Gastrocnemius medialis (tissue), 4 donors: ENCODE data around the gene FAM162A. TPM values are rescaled to one million over a fixed set of nuclear protein-coding genes. Genes with fewer than 3 reads are reported as not detected.

ENCODE experiments used
- ATAC-seq, 2 donors: fragments of 150-250 bp; one replicate each; pipeline ENCODE4 v1.9.1; 2016
- DNase-seq, 2 donors: peaks; one replicate each; pipeline ENCODE4 v3.0.0-alpha.2; 2019
- H3K27ac ChIP-seq, 4 donors: fragments of 200-600 bp; sonication (generic); 1 replicate in 1 of 4; 2 replicates in 3 of 4; pipeline ENCODE4 v1.5.1; 2016 to 2018; ENCODE audit warnings: mild to moderate bottlenecking in 2 of 4, moderate library complexity in 1 of 4
- H3K27me3 ChIP-seq, 3 donors: fragments of 200-600 bp; sonication (generic) in 2 of 3; 1 replicate in 1 of 3; 2 replicates in 2 of 3; pipeline versions ENCODE4 v1.5.1 to v1.6.0; 2016 to 2019; ENCODE audit warnings: mild to moderate bottlenecking in 1 of 3, moderate library complexity in 1 of 3
- H3K36me3 ChIP-seq, 2 donors: fragments of 200-600 bp; sonication (generic) in 1 of 2; one replicate each; pipeline ENCODE4 v1.5.1; 2017 to 2018
- H3K4me1 ChIP-seq, 2 donors: fragments of 200-600 bp; sonication (generic) in 1 of 2; one replicate each; pipeline ENCODE4 v1.5.1; 2016 to 2017; ENCODE audit warnings: mild to moderate bottlenecking in 2 of 2
- H3K4me3 ChIP-seq, 4 donors: fragments of 200-600 bp; sonication (generic) in 3 of 4; 1 replicate in 1 of 4; 2 replicates in 3 of 4; pipeline ENCODE4 v1.5.1; 2016 to 2019; ENCODE audit warnings: mild to moderate bottlenecking in 2 of 4
- H3K9me3 ChIP-seq, 3 donors: fragments of 200-600 bp; sonication (generic) in 2 of 3; 1 replicate in 1 of 3; 2 replicates in 2 of 3; pipeline ENCODE4 v1.5.1; 2016 to 2019
- CTCF ChIP-seq, 5 experiments: fragments of 450-650 bp in 3 of 5; fragments of 200-600 bp in 2 of 5; sonication (generic) in 2 of 5; IDR thresholded peaks in 4 of 5; conservative IDR thresholded peaks in 1 of 5; 1 replicate in 4 of 5; 2 replicates in 1 of 5; pipeline ENCODE4 v1.5.1; 2016 to 2019; ENCODE audit warnings: antibody characterized with exemption in 5 of 5, mild to moderate bottlenecking in 3 of 5, moderate library complexity in 3 of 5
- POLR2A ChIP-seq, 2 donors: fragments of 450-650 bp; IDR thresholded peaks; one replicate each; pipeline ENCODE4 v1.6.1; 2017; ENCODE audit warnings: antibody characterized with exemption in 2 of 2, mild to moderate bottlenecking in 2 of 2, moderate library complexity in 2 of 2
- in situ Hi-C, 4 donors: fragments of 200-750 bp; cut with MboI; loops; one replicate each; pipeline versions ENCODE4 v1.15.0 to v1.8.0; 2017; ENCODE audit warnings: low sequenced_read_pairs in 4 of 4
- intact Hi-C: fragments of 100-400 bp; cut with DNase I; formaldehyde crosslinking; loops from one replicate; pipeline ENCODE4 v1.15.1; 2023; ENCODE audit warnings: low total_unique reads
- total RNA-seq, 4 donors: library from RNA; depleted of rRNA; stranded (reverse); fragments of >200 nt; gene quantifications; one replicate each; pipeline versions ENCODE4 v1.1.0 to v1.2.3, GENCODE V29; 2016

The FAM162A gene
- total RNA-seq, 4 donors from 2014 or later = 18.8 to 52.4 (median 43.3) TPM

GRCh38 chr3:122421101-122421500 is 37.1 kb downstream of the FAM162A start:
- in situ Hi-C loops = no loop called here
- H3K9me3 ChIP-seq = no peaks in the 10 kb centered on the region
- DNase-seq (no peak), ATAC-seq (no peak)
- peak overlapping the region in 1 of 4 donors; percentile 31 for H3K27ac ChIP-seq
- TF ChIP-seq CTCF (IDR thresholded peaks at IDR 0.05 in 4 of 5, conservative IDR thresholded peaks at IDR 0.05 in 1 of 5) (no peak), POLR2A (IDR thresholded peaks at IDR 0.05) (no peak)
- intact Hi-C loops = loop anchor here (5.0 kb wide), 1 partner anchor 46 kb away; no protein-coding TSS in a partner anchor
- H3K4me3 ChIP-seq = no peak overlapping the region
- peaks cover 0 to 14% of the 10 kb centered on the region in 2 donors for H3K36me3 ChIP-seq
- H3K27me3 ChIP-seq = no peaks in the 10 kb centered on the region
- H3K4me1 ChIP-seq = peaks cover 12 to 14% of the 10 kb centered on the region in 2 donors

- in situ Hi-C loops (no loop called here), intact Hi-C loops (loop anchor here (5.0 kb wide), 1 partner anchor 45 kb away; no protein-coding TSS in a partner anchor)
- no peak for DNase-seq
- Histone ChIP-seq H3K4me1 (peaks cover 10 to 12% of the 10 kb centered on the region in 2 donors), H3K4me3 (no peak overlapping the region), H3K27me3 (no peaks in the 10 kb centered on the region), H3K27ac (no peak overlapping the region), H3K36me3 (peaks cover 0 to 22% of the 10 kb centered on the region in 2 donors), H3K9me3 (no peaks in the 10 kb centered on the region)
- no peak for TF ChIP-seq CTCF (IDR thresholded peaks at IDR 0.05 in 4 of 5, conservative IDR thresholded peaks at IDR 0.05 in 1 of 5)
- TF ChIP-seq POLR2A (IDR thresholded peaks at IDR 0.05) = no peak
- no peak for ATAC-seq
Observed at GRCh38 chr3:122421836-122422235, 37.9 kb downstream of the FAM162A start.

GRCh38 chr3:122427857-122428471 is 44.0 kb downstream of the FAM162A start:
- TF ChIP-seq POLR2A (IDR thresholded peaks at IDR 0.05) (no peak), CTCF (IDR thresholded peaks at IDR 0.05 in 4 of 5, conservative IDR thresholded peaks at IDR 0.05 in 1 of 5) (no peak)
- Histone ChIP-seq H3K27me3 (no peaks in the 10 kb centered on the region), H3K27ac (no peak overlapping the region), H3K4me3 (no peak overlapping the region), H3K4me1 (no peaks in the 10 kb centered on the region), H3K9me3 (no peaks in the 10 kb centered on the region), H3K36me3 (peaks cover 0 to 59% of the 10 kb centered on the region in 2 donors)
- intact Hi-C loops = no loop called here
- in situ Hi-C loops = no loop called here
- no peak for DNase-seq
- ATAC-seq = no peak

- Histone ChIP-seq H3K4me1 (no peaks in the 10 kb centered on the region), H3K4me3 (no peak overlapping the region), H3K9me3 (no peaks in the 10 kb centered on the region), H3K36me3 (peaks cover 0 to 66% of the 10 kb centered on the region in 2 donors), H3K27ac (no peak overlapping the region), H3K27me3 (no peaks in the 10 kb centered on the region)
- TF ChIP-seq POLR2A (IDR thresholded peaks at IDR 0.05) (no peak), CTCF (IDR thresholded peaks at IDR 0.05 in 4 of 5, conservative IDR thresholded peaks at IDR 0.05 in 1 of 5) (no peak)
- DNase-seq = no peak
- intact Hi-C loops = no loop called here
- no peak for ATAC-seq
- in situ Hi-C loops = no loop called here
Observed at GRCh38 chr3:122430371-122430770, 46.4 kb downstream of the FAM162A start.
